HG02981 (cell line): ENCODE results near the gene SLC40A1.

ENCODE experiments used
- ATAC-seq: cut with Tn5 transposase; IDR thresholded peaks from one replicate; pipeline ENCODE4 v1.9.1; 2021; ENCODE audit warnings: mild to moderate bottlenecking, moderate library complexity; ENCODE audit not compliant: unreplicated experiment

SLC40A1 gene

DNA sequence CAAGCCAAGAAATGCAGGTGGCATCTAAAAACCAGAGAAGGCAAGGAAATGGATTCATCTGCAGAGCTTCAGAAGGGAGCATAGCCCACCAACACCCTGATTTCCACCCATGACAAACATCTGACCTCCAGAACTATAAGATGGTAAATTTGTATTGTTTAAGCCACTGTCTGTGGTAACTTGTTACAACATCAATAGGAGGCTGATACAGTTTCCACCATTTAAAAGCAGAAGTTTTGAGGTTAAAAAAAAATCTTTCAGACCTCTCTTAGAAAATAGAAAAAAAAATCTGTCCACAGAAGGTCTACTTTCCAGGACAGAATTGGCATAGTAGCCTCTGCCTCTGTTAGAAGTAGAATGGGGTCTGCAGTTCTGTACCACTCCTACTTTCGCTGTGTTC is 37.2 kb downstream of the SLC40A1 start:
- ATAC-seq, result no peak

DNA sequence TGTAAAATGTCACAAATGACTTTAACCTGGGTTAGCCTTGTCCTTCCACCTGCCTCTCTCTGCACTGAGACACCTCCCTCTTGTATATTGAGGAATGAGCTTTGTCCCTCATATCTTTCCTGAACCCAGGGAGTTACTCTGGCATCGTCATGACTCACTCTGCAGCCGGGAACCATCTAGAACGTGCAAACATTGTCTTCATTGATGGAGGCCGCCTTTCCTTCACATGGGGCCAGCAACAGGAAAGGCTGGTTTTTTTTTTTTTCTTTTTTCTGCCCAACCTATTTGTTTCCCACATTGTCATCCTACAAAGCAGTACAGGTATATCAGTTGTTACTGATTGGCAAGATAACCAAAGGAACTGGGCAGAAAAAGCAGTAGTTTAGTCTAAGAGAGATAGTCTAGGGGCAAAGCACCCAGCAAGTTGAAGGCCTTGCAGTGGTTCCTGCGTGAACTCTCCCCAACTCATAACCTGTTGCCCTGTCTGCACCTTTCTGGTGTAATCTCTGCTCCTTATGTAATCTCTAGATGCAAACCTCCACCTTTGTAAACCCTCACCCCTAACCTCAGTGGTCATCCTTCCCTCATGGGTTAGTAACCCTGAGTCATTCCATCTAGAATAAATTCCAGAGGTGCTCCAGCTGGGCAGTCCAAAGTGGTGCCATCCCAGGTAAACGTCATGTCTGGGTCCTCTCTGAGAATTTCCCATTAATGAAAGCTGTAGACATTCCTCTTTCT is 38.3 kb downstream of the SLC40A1 start:
- no peak for ATAC-seq

DNA sequence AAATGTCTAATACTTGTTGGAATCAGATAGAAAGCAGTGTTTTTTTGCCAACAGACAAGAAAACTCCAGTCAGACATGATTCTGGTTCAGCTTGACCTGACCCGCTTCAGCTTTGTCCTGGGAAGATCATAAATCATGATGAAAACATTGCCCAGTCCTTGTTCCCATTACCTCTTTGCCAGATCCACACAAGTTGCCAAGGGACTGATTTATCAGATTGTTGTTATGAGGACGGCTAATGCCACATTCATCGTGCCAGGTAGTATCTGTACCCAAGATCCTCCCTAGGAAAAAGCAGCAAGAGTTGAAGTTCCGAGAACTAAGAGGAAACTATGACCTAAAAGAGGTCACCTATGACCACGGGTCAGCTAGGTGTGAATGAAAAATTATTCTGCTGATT is 39.0 kb downstream of the SLC40A1 start:
- ATAC-seq, result no peak

DNA sequence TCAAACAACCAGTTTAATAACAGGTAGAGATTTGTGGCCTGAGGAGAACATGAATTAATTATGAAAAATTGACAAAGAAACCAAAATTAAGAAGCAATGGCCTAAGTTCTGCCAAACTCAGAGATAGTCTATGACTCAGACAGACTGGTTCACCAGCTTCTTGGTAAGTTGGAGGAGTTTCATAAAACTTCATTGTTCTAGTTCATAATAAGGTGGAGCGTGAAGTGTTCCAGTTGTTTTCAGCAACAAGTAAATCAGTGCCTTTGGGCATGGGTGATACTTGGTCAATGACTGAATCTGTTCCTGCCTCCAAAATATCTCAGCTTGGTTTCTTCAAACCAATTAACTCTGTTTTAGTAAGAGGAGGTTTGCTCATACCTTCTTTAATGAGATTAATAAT is 40.0 kb downstream of the SLC40A1 start:
- ATAC-seq, result no peak

DNA sequence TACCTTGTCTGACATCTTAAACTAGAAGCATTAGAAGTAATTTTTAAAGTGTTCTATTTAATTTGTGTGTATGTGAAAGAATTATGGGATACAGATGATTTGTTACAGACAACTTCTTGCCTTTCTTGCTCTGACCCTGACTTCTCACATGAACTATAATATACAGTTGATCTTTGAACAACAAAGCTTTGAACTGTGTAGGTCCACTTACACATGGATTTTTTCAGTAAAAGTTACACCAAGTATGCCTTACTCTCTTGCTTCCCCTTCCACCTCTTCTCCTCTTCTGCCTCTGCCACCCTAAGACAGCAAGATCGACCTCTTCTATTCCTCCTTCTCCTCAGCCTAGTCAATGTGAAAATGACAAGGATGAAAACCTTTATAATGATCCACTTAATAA is 42.2 kb downstream of the SLC40A1 start:
- ATAC-seq, result no peak

DNA sequence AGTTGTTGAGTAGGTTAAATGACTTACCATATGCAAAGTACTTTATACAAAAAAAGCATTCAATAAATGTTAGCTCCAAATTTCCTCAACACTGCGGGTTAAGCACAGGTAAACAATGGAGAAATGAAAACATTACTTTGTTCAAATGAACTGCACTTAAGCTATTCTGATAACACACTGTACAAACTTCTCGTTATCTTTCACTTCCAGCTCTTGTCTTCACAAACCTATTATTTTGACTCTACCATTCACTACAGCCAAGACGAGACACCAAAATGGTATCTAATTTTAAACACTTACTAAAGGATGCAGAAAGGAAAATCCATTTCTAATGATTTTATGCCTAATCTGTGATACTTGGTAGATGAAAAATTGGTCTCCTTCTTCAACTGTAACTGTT is 43.8 kb downstream of the SLC40A1 start:
- ATAC-seq, result no peak

DNA sequence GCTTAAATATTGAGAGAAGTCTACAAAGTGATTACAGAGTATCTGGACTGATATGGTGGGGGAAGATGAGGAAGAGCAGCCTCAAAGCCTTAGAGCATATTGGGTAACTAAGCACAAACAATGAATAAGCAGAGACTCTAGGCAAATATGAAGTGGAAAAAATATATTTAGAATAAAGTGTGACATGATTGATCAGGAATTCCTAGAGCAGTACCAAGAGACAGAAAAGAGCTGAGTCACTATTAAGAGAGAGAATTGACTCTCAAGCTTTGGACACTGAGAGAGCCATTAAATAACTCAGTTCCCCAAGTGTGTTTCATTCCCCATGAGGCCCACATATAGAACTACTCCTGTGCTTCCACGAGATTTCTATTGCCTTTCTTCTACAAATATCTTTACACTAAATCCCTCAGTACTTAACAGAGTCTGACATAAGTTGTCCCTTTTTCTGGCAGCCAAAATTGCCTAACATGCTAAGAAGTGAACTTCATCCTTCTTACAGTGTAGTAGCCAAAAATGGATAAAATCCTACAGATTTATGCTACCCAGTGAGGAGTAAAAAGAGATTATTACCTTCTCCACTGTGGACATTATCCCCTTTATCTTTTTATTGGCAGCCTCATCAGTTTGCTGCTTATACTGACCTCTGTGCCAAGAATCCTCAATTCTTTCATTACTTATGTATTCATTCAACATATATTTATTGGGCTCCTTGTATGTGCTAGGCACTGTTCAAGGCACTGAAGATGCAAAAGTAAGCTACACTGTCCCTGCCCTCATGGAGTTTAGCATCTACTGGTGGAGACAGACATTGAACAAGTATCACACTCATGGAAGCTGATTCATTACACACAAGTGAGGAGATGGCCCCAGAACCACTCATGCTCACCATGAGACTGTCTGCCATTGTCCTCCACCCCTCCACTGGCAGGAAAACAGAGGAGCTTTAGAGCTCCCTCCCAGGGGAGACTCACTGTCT is 45.4 kb downstream of the SLC40A1 start:
- no peak for ATAC-seq

DNA sequence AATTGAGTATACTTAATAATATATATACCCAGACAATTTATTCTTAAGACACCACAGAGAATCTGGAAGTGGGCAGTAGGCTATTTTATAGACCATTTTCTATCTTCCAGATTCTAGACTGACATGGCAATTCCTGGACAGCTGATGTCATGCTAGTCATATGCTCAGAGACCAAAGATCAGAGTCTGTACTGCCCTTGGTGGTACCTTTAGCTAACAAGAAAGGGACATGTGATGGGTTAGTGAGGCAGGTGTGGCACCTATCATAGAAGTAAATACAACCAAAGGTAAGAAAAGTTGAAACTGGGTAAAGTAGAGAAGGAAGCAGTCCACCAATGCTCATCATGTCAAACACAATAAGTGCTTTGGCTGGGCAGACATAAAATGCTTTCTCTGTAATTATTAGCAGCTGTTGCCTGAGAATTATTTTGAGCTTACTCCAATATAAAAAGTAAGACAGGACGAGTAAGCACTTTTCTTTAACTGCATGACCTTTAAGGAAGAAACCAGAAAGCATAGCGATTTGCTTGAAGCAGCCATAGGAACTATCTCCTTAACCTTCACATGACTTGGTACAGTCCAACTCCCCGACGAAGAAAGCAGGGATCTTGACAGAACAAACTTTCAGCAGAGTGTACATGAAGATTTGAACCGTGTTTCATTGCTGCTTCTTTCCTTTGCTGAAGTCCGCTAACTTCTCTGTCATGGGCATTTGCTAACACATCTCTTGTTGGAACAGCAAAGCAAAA is 47.1 kb downstream of the SLC40A1 start:
- ATAC-seq, result no peak

DNA sequence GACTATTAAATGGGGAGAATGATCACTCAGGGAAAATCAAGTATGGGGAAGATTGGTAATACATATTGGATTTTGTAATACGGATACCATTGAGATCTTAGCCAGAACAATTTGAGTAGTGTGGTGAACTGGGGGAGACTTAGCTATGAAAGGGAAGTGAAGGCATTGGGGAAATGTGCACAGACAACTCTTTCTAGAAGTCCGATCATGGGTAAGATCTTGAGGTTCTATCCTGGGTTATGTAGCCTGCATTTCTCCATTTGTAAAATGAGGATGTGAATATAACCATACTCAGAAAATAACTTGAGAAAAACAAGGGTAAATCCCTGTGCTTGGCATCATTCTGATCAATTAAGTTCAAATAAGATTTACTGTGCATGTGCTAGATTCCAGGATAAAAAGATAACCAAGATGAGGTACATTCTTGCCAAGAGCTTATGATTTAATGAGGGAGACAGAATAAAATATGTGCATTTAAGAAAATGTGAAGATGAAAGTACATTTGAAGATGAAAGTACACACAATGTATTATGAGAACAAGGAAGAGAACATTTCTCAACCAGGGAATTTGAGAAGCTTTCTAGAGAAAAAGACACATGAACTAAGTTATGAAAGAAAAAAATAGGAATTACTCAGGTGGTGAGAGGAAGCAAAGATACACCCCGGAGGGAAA is 49.5 kb downstream of the SLC40A1 start:
- no peak for ATAC-seq

DNA sequence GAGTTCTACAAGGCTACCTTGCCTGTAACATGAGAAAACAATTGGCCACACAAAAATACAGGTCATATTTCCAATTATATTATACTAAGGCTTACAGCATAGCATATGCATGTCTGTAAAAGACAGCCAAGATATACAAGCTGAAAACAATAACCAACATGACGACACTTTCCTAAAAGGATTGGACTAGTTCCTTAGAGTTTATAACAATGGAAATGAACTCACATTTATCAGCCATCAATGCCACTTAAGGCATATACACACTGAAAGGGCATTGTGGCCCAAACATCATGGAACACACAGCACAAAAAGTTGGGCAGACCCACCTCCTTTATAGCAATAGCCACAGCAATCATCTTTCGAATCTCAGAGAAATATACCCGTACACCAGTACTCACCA is 52.0 kb downstream of the SLC40A1 start:
- no peak for ATAC-seq

DNA sequence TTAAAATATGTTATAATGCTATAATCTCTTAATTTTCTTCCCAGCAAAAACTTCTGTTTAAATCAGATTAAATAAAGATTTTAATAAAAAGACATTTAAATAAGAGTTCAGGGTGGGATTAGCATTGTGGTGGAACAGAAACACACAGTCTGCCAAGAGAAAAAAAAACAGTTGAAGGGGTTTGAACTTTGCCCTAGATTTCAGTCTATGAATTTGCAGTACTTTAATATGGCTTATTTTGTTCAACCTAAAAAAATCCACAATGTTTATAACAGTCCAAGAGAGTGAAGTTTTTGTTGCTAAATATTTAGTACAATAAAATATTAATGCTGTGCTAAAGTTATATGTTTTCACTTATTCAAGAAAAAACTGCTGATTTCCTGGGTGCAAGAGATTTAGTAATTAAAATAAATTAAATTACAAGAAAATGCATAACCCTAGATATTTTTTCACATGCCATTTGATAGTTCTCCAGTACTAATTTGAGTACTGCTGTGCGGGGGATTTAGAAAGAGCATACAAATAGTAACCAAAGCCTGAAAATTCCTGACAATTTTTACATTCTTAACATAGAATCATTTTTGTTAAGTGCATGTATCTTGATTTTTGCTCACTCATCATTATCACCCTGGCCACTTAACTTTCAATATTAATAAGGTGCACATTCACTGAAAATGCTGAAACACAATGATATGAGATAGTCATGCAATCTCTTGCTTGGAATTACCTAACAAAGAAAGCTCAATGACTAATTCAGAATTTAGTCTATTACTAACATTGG is 52.6 kb downstream of the SLC40A1 start:
- no peak for ATAC-seq

DNA sequence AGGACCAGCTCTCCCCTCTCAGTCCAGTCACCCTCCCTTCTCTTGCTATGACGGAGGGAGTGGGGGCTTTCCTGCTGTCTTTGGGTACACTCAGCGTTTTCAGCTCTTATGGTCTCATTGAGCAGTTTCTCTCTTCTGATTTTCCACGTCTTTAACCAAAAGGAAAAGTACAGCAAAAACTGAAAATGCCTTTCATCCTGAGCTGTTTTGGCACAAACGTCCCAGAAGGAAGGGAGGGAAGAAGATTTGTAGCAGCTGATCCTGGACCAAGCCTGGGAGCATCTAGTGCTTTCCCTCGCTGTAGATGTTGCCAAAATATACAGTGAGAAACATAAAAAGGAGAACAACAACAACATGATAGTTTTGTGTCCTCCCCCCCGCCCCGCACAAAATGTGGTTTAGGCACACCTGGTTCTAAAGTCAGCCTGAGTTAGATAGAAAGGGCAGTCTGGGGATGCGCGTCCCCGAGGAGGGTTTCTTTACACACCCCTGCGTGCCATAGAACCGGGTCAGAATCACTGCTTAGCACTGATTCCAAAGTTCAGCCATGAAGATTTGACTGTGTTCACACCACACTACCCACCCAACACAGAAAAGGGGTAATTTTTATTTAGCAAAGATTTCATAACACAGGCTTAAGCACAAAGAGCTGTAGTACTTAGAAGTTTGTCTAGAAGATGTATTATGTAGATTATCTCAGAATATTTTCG is 53.4 kb downstream of the SLC40A1 start:
- no peak for ATAC-seq

DNA sequence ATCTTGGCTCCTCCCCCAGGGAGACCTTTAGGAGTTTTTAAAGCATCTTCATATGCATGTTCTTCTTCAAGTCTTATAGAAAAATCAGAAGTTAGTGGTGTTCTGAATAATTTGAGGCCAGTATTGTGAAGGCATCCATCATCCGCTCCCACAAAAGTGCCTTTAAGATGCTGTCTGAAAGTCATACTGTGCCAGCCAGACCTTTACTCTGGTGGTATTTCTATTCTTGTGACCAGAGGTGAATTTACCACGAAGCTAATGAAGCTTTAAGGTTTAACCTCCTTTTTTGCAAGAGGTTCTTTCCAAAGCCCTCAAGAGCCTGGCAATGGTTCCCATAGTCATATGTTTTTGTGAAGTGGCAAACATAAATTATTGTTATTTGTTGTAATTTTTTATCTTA is 54.3 kb downstream of the SLC40A1 start:
- ATAC-seq, result no peak

DNA sequence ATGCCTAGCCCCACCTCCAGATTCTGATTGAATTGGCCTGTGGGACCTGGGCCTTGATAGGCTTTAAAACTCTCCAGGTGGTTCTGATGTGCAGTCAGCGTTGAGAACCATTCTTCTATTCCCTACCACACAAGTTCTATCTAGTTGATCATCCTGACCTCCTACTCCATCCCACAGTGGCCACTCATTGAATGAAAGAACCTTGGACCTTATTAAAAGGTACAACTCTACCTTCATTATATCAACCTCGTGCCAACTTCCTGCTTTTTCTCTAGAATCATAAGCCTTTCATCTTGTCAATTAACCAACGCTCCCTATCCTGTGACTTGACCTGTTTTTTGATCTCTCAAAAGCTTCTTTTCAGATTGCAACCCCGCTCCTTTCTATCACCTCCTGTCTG is 55.8 kb downstream of the SLC40A1 start:
- no peak for ATAC-seq

DNA sequence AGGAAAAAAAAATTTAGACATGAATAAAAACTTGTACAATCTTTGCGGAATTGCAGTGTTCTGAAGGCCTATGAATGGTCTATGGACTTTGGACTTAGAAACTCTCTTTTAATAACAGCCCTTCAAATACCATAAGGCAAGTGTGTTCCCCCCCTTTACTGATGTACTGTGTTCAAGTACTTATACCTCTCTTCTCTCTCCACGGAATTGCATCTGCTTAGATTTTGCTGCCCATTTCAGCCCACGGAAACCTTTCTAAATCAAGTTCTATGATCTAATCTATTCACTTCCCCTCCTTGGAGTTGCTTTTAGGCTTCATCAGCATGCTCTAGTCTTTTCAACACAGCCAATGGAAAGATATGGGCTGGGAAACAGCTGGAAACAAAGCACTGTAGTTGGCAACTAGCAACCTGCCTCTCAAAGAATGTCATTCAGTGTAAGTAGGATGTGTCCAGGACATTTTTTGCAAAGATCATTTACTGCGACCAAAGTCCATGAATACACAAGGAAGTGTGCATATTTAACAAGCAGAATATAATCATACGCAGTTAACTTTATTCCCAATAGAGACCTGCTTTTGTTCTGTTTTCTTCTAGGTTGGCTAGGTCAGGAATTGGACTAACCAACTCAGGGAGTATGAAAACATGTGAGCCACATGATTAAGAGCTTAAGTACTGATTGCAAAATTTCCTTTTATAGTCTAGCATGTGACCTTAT is 58.0 kb downstream of the SLC40A1 start:
- ATAC-seq, result no peak

DNA sequence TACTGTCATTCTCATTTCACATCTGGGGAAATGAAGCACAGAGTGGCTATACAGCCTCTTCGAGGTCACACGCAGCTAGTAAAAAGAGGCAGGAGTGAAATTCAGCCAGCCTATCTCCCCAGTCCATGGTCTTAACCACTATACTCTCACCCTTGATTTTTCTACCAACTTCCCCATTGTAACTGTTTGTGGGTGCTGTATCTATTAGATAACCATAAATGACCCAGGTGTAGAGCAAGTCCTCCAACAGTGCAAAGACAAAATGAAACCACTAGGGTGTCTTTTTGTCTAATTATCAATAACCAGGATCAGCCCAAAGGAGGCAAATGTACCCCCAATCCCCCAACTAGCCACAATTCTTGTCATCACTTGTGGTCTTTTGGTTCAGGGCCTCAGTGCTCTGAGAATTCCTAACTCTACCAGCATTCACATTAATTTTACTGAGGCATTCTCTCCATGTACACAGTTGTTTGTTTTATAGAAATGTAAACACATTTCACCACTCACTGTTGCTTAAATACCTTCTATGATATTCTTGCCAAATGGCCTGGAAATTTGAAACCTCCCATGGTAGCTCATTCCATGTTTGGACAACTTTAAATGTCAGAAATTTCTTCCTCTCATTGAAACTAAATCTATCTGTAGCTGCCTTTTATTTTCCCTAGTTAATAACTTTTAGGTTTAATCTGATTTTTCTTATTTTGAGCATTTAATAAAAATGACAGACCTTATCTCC is 58.7 kb downstream of the SLC40A1 start:
- ATAC-seq, result no peak

DNA sequence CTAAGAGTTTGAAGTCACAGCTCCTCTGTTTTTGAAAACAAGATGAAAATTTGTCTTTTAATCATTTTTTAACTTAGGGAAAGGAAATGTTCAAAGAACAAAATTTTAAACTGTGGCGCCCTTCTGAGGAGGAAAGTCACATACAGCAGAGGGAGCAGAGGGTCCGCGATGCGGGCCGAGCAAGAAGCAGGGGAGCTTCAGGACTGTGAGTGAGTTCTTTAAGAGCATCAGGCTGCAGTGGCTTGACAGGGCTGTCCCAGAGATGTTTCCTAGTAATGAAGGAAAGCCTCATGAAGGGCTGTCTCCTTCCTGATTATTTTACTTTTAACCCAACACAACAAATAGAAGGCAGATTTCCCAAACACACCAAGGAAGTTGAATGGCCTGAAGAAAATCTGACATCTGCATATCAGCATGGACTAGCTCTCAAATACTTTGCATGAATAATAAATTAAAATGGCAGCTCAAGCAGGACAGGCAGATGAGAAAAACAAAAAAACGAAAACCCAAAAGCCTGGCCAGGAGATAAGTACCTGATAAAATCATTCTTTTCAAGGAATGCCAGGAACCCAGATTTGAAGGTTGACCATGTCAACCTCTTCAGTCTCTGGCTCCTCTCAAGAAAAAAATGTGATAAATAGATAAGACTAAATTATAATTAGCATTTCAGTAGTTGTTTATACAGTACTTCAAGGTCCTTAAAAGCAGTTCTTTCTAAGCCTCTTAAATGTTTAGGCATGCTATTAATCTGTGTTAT is 60.8 kb downstream of the SLC40A1 start:
- no peak for ATAC-seq
